MCF 10A (cell line): ENCODE measurements around the gene CTH. TPM values are rescaled to one million over a fixed set of nuclear protein-coding genes. Genes with fewer than 3 reads are reported as not detected.
"Not testable (repeated sequence)": the region's sequence is repeated elsewhere in the genome, so short reads cannot be mapped to it uniquely, and the experiment has no call there.

Source experiments
- BruUV-seq: library from RNA; stranded (reverse); fragments of 400-500 nt; replicated peaks from 2 replicates; lab custom pipeline; 2021; lab: Mats Ljungman, UMichigan
- CTCF ChIA-PET: fragments of 300-600 bp; sonication (Branson Sonifier 250); formaldehyde crosslinking; extraction: SDS; loops from one replicate; lab custom pipeline; 2021; ENCODE audit warnings: antibody characterized with exemption, inconsistent platforms; lab: Yijun Ruan, JAX
- POLR2A ChIA-PET: fragments of 300-600, 350-650 bp; sonication (Branson Sonifier 250); formaldehyde crosslinking; extraction: SDS; loops from one replicate; lab custom pipeline; 2020; ENCODE audit warnings: antibody characterized with exemption, inconsistent platforms; lab: Yijun Ruan, JAX
- DNase-seq: peaks from one replicate; pipeline ENCODE4 v3.0.0-alpha.2; 2018; ENCODE audit not compliant: unreplicated experiment
- H3K27ac Mint-ChIP-seq: one replicate; pipeline ENCODE4 v1.8.0; 2022; ENCODE audit warnings: mild to moderate bottlenecking, low read depth, mixed read lengths; ENCODE audit not compliant: unreplicated experiment
- H3K27me3 Mint-ChIP-seq: one replicate; pipeline ENCODE4 v1.8.0; 2022; ENCODE audit warnings: mixed read lengths; ENCODE audit not compliant: insufficient read depth, unreplicated experiment
- H3K36me3 Mint-ChIP-seq: one replicate; pipeline ENCODE4 v1.8.0; 2022; ENCODE audit warnings: mild to moderate bottlenecking, moderate library complexity, mixed read lengths; ENCODE audit not compliant: insufficient read depth, unreplicated experiment
- H3K4me1 Mint-ChIP-seq: one replicate; pipeline ENCODE4 v1.8.0; 2022; ENCODE audit warnings: mixed read lengths; ENCODE audit not compliant: insufficient read depth, unreplicated experiment
- H3K4me3 Mint-ChIP-seq: one replicate; pipeline ENCODE4 v1.8.0; 2022; ENCODE audit warnings: mild to moderate bottlenecking, moderate library complexity, mixed read lengths; ENCODE audit not compliant: unreplicated experiment
- H3K9me3 Mint-ChIP-seq: one replicate; pipeline ENCODE4 v1.8.0; 2022; ENCODE audit warnings: mixed read lengths; ENCODE audit not compliant: unreplicated experiment
- intact Hi-C: fragments of 100-400 bp; cut with micrococcal nuclease; formaldehyde crosslinking; loops from 2 replicates; pipeline ENCODE4 v1.14.1; 2022
- total RNA-seq: library from RNA; stranded (reverse); gene quantifications from 2 replicates; pipeline ENCODE4 v1.2.3, GENCODE V29; 2022
- TF ChIP-seq, protein P1 (sequence below): fragments of 200-600 bp; IDR thresholded peaks from one replicate; pipeline ENCODE4 v1.8.0; 2022; ENCODE audit warnings: antibody characterized with exemption, mild to moderate bottlenecking; ENCODE audit not compliant: unreplicated experiment

CTH gene
- total RNA-seq, 1 experiment from 2014 or later: 3.4 TPM

GRCh38 chr1:70462611-70463010 is 51.5 kb downstream of the CTH start:
- Mint-ChIP-seq H3K4me1 (no peaks in the 10 kb centered on the region), H3K4me3 (no peak overlapping the region)
- no TSS peak for BruUV-seq

GRCh38 chr1:70465911-70466310 is 54.8 kb downstream of the CTH start:
- Mint-ChIP-seq H3K9me3 (no peaks in the 10 kb centered on the region), H3K36me3 (no peaks in the 10 kb centered on the region), H3K27me3 (peaks cover 27% of the 10 kb centered on the region), H3K4me3 (no peak overlapping the region), H3K27ac (no peak overlapping the region), H3K4me1 (no peaks in the 10 kb centered on the region)
- TF ChIP-seq, protein P1, sequence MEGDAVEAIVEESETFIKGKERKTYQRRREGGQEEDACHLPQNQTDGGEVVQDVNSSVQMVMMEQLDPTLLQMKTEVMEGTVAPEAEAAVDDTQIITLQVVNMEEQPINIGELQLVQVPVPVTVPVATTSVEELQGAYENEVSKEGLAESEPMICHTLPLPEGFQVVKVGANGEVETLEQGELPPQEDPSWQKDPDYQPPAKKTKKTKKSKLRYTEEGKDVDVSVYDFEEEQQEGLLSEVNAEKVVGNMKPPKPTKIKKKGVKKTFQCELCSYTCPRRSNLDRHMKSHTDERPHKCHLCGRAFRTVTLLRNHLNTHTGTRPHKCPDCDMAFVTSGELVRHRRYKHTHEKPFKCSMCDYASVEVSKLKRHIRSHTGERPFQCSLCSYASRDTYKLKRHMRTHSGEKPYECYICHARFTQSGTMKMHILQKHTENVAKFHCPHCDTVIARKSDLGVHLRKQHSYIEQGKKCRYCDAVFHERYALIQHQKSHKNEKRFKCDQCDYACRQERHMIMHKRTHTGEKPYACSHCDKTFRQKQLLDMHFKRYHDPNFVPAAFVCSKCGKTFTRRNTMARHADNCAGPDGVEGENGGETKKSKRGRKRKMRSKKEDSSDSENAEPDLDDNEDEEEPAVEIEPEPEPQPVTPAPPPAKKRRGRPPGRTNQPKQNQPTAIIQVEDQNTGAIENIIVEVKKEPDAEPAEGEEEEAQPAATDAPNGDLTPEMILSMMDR: no peak
- ChIA-PET CTCF (interaction anchor here (0.6 kb wide), 1 partner anchor 351 kb away, joined by 3 read pairs; no protein-coding TSS in a partner anchor), POLR2A (no interaction called here)
- no peak for DNase-seq
- BruUV-seq: no TSS peak
- intact Hi-C loops: no loop called here

More at GRCh38 chr1:70462611-70463010, 51.5 kb downstream of the CTH start:
- Mint-ChIP-seq H3K36me3 (no peaks in the 10 kb centered on the region), H3K27me3 (peaks cover 11% of the 10 kb centered on the region), H3K9me3 (no peaks in the 10 kb centered on the region), H3K27ac (no peak overlapping the region)
- TF ChIP-seq, protein P1: no peak
- intact Hi-C loops: no loop called here
- no peak for DNase-seq
- POLR2A ChIA-PET: no interaction called here
- CTCF ChIA-PET: interaction anchor here (0.7 kb wide), 1 partner anchor 38 kb away, joined by 5 read pairs; no protein-coding TSS in a partner anchor

DNA sequence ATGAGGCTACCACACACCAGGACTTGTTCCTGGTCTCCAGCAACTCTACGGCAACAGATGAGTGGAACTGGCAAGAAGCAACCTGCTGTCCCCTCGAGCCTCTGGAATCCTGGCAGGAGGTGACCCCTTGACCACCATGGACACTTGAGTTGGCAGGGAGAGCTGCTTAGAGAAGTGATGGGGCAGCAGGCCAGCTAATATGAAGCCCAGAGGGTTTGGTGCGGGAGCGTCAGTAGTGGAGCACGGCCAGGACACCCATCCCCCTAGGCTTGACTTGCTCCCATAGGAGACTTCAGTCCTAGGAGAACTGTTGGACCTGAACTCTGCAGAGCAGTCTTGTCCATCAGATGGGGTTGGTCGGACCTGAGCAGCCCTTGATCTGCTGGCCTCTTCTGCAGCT is 56.5 kb downstream of the CTH start:
- no peak overlapping the region for H3K27ac Mint-ChIP-seq
- TF ChIP-seq, protein P1: no peak
- ChIA-PET POLR2A (no interaction called here), CTCF (no interaction called here)
- peaks cover 37% of the 10 kb centered on the region for H3K27me3 Mint-ChIP-seq
- intact Hi-C loops: no loop called here
- H3K4me1 Mint-ChIP-seq: no peaks in the 10 kb centered on the region
- H3K9me3 Mint-ChIP-seq: no peaks in the 10 kb centered on the region
- DNase-seq: no peak
- no peak overlapping the region for H3K4me3 Mint-ChIP-seq
- no peaks in the 10 kb centered on the region for H3K36me3 Mint-ChIP-seq
- BruUV-seq: no TSS peak

DNA sequence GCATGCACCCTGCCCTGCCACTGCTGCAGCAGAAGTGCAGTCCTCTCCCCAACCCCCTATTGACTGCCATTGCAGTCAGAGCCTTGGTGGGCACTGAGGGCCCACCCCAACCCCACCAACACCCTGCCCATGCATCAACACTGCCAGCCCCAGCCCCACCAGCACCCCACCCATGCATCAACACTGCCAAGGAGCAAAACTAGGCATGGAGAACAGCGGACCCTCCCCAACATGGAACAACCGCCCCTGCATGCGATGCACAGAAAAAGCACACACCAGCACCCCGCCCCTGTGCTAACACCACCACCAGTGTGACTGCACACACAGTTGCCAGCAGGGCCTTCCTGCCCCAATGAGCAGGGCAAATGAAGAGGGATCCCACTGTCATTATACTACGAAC is 57.1 kb downstream of the CTH start:
- H3K4me3 Mint-ChIP-seq: no peak overlapping the region
- CTCF ChIA-PET: interaction anchor here (0.6 kb wide), 1 partner anchor 397 kb away, joined by 3 read pairs; no protein-coding TSS in a partner anchor
- POLR2A ChIA-PET: no interaction called here
- peaks cover 37% of the 10 kb centered on the region for H3K27me3 Mint-ChIP-seq
- TF ChIP-seq, protein P1: no peak
- no peaks in the 10 kb centered on the region for H3K9me3 Mint-ChIP-seq
- no peak for DNase-seq
- H3K4me1 Mint-ChIP-seq: no peaks in the 10 kb centered on the region
- no peak overlapping the region for H3K27ac Mint-ChIP-seq
- intact Hi-C loops: no loop called here
- no peaks in the 10 kb centered on the region for H3K36me3 Mint-ChIP-seq
- BruUV-seq: no TSS peak

GRCh38 chr1:70469184-70469583 is 58.1 kb downstream of the CTH start:
- DNase-seq, H3K4me3 Mint-ChIP-seq, intact Hi-C loops, H3K4me1 Mint-ChIP-seq, BruUV-seq, H3K36me3 Mint-ChIP-seq, H3K27ac Mint-ChIP-seq, POLR2A ChIA-PET, H3K9me3 Mint-ChIP-seq: not testable (repeated sequence)
- H3K27me3 Mint-ChIP-seq: peaks cover 37% of the 10 kb centered on the region
- CTCF ChIA-PET: interaction anchor here (0.6 kb wide), 3 partner anchors 209 to 396 kb away, joined by 3 to 4 read pairs (median 3); no protein-coding TSS in a partner anchor
